SK-N-SH (cell line): ENCODE data around the gene AKAP12.

Source experiments
- EP300 ChIP-seq, 2 experiments: IDR thresholded peaks; 2 replicates each; pipeline versions ENCODE4 v1.4.0 to v1.6.1; 2012; ENCODE audit warnings: borderline replicate concordance in 1 of 2, low read depth in 1 of 2, low read length in 1 of 2
- EZH2phosphoT487 ChIP-seq: fragments of 200-600 bp; sonication (generic); IDR thresholded peaks from 2 replicates; pipeline ENCODE4 v1.6.1; 2017; ENCODE audit warnings: low read depth, mixed run types, mild to moderate bottlenecking, antibody characterized with exemption, moderate library complexity, borderline replicate concordance
- JUND ChIP-seq: IDR thresholded peaks from 2 replicates; pipeline ENCODE4 v1.4.0; 2012
- MXI1 ChIP-seq: IDR thresholded peaks from 2 replicates; pipeline ENCODE4 v1.6.1; 2012; ENCODE audit warnings: mild to moderate bottlenecking, low read depth, low read length, improper control_type of control experiment
- POLR2AphosphoS5 ChIP-seq: IDR thresholded peaks from 2 replicates; pipeline ENCODE4 v1.6.1; 2012; ENCODE audit warnings: low read depth, low read length
- RAD21 ChIP-seq: IDR thresholded peaks from 2 replicates; pipeline ENCODE4 v1.6.1; 2012; ENCODE audit warnings: mild to moderate bottlenecking, low read length
- YY1 ChIP-seq: IDR thresholded peaks from 2 replicates; pipeline ENCODE4 v1.4.0; 2012; ENCODE audit warnings: low read depth, mild to moderate bottlenecking
- TF ChIP-seq, protein P1 (sequence below): fragments of 200-600 bp; sonication (generic); IDR thresholded peaks from 2 replicates; pipeline ENCODE4 v1.6.1; 2017; ENCODE audit warnings: antibody characterized with exemption, mild to moderate bottlenecking, moderate library complexity
- TF ChIP-seq, protein P2 (sequence below): IDR thresholded peaks from 2 replicates; pipeline ENCODE4; 2012
- TF ChIP-seq, protein P3 (sequence below): IDR thresholded peaks from 2 replicates; pipeline ENCODE4 v1.4.0; 2012; ENCODE audit warnings: low read depth
- TF ChIP-seq, protein P4 (sequence below): IDR thresholded peaks from 2 replicates; pipeline ENCODE4 v1.6.1; 2012; ENCODE audit warnings: mild to moderate bottlenecking, low read depth, low read length, moderate library complexity

DNA sequence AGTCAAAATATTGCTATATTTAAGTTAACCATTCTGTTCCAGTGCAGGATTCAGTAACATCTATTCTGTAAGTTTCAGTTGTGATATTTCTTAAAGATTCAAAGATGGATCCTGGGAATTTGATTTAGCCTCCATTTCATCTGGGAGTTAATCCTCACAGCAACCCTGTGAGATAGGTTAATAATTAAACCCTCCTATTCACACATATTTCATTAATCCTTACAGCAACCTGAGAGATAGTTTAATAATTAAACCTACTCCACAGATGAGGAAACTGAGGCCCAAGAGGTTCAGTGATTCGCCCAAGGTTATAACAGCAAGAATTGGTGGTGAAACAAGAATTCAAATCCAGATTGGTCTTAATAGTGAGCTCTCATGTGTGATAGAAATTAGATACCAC is 162.5 kb downstream of the AKAP12 start:
- TF ChIP-seq, protein P1, sequence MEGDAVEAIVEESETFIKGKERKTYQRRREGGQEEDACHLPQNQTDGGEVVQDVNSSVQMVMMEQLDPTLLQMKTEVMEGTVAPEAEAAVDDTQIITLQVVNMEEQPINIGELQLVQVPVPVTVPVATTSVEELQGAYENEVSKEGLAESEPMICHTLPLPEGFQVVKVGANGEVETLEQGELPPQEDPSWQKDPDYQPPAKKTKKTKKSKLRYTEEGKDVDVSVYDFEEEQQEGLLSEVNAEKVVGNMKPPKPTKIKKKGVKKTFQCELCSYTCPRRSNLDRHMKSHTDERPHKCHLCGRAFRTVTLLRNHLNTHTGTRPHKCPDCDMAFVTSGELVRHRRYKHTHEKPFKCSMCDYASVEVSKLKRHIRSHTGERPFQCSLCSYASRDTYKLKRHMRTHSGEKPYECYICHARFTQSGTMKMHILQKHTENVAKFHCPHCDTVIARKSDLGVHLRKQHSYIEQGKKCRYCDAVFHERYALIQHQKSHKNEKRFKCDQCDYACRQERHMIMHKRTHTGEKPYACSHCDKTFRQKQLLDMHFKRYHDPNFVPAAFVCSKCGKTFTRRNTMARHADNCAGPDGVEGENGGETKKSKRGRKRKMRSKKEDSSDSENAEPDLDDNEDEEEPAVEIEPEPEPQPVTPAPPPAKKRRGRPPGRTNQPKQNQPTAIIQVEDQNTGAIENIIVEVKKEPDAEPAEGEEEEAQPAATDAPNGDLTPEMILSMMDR: no peak
- TF ChIP-seq, protein P2, sequence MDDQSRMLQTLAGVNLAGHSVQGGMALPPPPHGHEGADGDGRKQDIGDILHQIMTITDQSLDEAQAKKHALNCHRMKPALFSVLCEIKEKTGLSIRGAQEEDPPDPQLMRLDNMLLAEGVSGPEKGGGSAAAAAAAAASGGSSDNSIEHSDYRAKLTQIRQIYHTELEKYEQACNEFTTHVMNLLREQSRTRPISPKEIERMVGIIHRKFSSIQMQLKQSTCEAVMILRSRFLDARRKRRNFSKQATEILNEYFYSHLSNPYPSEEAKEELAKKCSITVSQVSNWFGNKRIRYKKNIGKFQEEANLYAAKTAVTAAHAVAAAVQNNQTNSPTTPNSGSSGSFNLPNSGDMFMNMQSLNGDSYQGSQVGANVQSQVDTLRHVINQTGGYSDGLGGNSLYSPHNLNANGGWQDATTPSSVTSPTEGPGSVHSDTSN: no peak
- TF ChIP-seq EP300 (IDR thresholded peaks at IDR 0.05; ENCODE audit: borderline replicate concordance in 1 of 2, low read depth in 1 of 2, low read length in 1 of 2): no peak
- TF ChIP-seq, protein P3, sequence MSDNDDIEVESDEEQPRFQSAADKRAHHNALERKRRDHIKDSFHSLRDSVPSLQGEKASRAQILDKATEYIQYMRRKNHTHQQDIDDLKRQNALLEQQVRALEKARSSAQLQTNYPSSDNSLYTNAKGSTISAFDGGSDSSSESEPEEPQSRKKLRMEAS: no peak
- no peak for TF ChIP-seq JUND
- TF ChIP-seq, protein P4, sequence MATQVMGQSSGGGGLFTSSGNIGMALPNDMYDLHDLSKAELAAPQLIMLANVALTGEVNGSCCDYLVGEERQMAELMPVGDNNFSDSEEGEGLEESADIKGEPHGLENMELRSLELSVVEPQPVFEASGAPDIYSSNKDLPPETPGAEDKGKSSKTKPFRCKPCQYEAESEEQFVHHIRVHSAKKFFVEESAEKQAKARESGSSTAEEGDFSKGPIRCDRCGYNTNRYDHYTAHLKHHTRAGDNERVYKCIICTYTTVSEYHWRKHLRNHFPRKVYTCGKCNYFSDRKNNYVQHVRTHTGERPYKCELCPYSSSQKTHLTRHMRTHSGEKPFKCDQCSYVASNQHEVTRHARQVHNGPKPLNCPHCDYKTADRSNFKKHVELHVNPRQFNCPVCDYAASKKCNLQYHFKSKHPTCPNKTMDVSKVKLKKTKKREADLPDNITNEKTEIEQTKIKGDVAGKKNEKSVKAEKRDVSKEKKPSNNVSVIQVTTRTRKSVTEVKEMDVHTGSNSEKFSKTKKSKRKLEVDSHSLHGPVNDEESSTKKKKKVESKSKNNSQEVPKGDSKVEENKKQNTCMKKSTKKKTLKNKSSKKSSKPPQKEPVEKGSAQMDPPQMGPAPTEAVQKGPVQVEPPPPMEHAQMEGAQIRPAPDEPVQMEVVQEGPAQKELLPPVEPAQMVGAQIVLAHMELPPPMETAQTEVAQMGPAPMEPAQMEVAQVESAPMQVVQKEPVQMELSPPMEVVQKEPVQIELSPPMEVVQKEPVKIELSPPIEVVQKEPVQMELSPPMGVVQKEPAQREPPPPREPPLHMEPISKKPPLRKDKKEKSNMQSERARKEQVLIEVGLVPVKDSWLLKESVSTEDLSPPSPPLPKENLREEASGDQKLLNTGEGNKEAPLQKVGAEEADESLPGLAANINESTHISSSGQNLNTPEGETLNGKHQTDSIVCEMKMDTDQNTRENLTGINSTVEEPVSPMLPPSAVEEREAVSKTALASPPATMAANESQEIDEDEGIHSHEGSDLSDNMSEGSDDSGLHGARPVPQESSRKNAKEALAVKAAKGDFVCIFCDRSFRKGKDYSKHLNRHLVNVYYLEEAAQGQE: no peak
- no peak for TF ChIP-seq POLR2AphosphoS5
- TF ChIP-seq MXI1: no peak
- TF ChIP-seq EZH2phosphoT487: no peak
- TF ChIP-seq YY1: no peak
- TF ChIP-seq RAD21: no peak
